Activated CD4-positive, alpha-beta T cell treated with anti-CD3 and anti-CD28 coated beads for 4 hours (primary cell): ENCODE data around the gene HEXA.
A peak's percentile ranks its signal among the peaks of the same experiment; 100 is the strongest.
"Not testable (repeated sequence)": the region's sequence is repeated elsewhere in the genome, so short reads cannot be mapped to it uniquely, and the experiment has no call there.

Experiments
- DNase-seq, 2 donors: peaks; one replicate each; pipeline ENCODE4 v3.0.0-alpha.2; 2020

HEXA gene

DNA sequence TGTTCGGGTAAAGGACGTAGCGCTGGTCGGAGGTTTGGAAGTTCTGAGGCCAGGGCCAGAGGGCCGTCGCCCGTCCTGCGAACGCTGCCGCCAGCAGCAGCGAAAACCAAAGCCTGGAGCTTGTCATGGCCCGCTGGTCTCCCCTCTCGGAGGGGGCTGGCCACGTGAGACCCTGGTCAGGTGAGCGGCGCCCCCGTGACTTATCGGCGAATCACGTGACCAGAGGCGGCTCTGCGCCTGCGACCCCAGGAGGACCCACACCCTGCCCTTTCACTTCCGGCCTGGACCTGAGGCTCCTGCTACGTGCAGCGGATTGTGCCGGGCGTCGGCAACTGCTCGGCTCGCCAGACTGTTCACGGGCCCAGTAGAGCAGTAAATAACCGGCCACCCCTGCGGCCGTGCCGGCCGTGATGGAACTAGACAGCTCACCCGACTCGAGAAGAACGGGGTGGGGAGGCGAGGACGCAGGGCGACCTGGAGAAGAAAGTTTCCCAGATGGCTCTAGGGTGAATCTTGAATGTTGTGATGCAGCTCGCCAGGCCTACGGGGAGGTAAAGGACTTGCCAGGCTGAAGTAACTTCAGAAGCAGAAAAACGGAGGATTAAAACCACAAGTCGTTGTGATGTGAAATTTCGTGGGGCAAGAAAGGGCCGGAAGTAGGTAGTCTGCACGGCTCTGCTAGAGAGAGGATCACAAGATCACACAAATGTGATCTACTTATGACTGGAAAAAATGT lies at the start of gene HEXA:
TSS of gene HEXA (minus strand) at position 169 of the 736 bp plus-strand sequence. CDS start at position 127, 42 bp downstream.
- peak; percentile 82 to 89 for DNase-seq

DNA sequence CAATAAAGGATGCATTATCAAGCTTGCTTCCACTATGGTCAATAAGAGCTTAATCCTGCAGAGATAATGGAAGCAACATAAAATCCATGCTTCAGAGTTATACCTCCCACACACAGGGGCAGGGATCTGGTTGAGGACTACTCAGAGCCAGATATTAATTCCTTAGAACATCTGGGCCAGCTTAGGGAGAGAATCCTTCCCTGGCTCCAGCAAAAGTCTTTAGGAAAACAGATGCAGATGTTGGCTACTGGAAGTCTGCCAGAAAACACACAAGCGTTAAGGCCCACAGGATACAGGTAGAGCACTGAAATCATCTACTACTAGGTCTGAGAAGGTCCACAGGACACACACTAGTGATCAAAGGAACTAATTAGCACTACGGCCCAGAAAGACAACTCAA lies 47.4 kb upstream of the HEXA start:
- DNase-seq, result no peak

- no peak for DNase-seq
Measured at GRCh38 chr15:72421484-72421883, 45.7 kb upstream of the HEXA start.

DNA sequence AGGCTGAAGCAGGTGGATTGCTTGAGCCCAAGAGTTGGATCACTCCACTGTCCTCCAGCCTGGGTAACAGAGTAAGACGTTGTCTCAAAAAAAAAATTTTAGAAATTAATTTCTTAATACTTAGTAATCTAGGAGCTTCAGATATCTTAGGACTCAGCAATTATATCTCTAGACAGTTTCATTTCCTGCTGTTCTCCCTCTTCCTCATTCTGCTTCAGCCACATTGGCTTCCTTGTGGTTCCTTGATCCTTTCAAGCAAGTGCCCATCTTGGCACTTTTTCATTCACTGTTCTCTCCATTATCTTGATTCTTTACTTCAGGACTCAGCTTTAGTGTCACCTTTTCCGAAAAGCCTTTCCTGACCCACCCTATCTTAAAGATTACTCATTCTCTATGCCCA lies 44.8 kb upstream of the HEXA start:
- DNase-seq, result no peak

DNA sequence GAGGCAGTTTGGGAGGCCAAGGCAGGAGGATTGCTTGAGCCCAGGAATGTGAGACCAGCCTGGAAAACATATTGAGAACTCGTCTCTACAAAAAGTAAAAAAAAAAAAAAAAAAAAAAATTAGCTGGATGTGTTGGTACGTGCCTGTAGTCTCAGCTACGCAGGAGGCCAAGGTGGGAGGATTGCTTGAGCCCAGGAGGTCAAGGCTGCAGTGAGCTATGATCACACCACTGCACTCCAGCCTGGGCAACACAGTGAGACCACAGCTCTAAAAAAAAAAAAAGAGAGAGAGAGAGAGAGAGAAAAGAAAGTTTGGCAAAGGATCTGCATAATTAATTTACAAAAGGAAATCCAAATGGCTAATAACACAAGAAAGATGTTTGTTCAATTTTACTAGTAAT lies 44.0 kb upstream of the HEXA start:
- DNase-seq, result not testable (repeated sequence)

DNA sequence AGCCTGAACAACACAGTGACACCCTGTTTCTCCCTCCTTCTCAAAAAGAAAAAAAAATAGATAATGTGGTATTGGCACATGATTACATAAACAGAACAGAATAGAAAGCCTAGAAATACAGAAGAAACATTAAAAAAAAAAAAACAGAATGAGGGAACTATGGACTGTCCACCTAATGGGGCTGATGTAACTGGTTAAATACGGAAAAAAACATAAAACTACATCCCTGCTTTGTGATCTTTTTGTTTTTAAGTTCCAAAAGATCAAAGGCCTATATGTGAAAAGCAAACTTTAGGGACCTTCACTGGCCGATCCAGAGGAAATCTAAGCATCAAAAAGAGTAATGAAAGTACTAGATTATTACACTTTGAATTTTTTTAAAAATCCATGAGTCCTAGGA lies 39.5 kb upstream of the HEXA start:
- DNase-seq, result no peak

DNA sequence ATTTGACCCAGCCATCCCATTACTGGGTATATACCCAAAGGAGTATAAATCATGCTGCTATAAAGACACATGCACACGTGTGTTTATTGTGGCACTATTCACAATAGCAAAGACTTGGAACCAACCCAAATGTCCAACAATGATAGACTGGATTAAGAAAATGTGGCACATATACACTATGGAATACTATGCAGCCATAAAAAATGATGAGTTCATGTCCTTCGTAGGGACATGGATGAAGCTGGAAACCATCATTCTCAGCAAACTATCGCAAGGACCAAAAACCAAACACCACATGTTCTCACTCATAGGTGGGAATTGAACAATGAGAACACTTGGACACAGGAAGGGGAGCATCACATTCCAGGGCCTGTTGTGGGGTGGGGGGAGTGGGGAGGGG lies 37.5 kb upstream of the HEXA start:
- not testable (repeated sequence) for DNase-seq

- no peak for DNase-seq
Measured at GRCh38 chr15:72411544-72411943, 35.7 kb upstream of the HEXA start.

- DNase-seq, result no peak
Measured at GRCh38 chr15:72411111-72411510, 35.3 kb upstream of the HEXA start.

DNA sequence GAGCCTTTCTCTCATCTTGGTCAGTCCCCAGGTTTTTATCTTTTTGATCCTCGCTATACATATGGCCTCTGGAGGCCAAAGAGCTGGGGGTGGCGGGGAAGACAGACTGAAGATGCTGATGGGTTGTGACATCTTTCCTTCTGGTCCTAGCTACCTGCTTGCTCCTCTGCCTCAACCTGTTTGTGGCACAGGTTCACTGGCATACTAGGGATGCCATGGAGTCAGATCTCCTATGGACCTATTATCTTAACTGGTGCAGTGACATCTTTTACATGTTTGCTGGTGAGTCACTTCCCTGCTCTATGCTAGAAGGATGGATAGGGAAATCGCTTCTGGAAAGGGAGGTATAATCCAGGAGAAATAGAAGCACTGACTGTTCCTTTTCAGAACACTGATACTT lies 31.1 kb upstream of the HEXA start:
- DNase-seq, result no peak

GRCh38 chr15:72404841-72405240 lies 29.0 kb upstream of the HEXA start:
- DNase-seq, result no peak

DNA sequence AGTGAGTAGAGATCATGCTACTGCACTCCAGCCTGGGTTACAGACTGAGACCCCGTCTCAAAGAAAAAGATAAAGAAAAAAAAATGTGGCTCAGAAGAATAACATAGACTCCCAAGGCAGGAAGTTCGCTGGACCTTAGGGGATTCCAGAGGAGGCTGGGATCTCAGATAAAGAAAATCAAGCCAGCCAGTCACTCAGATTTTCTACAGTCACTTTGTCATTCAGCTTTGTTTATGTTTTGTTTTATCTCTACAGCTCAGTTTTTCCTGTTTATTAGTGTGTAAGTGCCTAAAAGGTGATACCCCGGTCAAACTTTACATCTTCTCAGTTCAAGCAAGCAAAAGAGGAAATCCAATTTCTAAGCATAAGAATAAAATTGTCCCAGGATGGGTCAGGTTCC lies 28.5 kb upstream of the HEXA start:
- no peak for DNase-seq

- no peak for DNase-seq
Measured at GRCh38 chr15:72402726-72403125, 26.9 kb upstream of the HEXA start.

GRCh38 chr15:72398648-72399047 lies 22.8 kb upstream of the HEXA start:
- no peak for DNase-seq

- no peak for DNase-seq
Measured at GRCh38 chr15:72397796-72398588, 22.2 kb upstream of the HEXA start, which contains the start of gene TMEM202. TMEM202 (plus strand) TSS chr15:72398305; CDS start chr15:72398327, 22 bp downstream.

DNA sequence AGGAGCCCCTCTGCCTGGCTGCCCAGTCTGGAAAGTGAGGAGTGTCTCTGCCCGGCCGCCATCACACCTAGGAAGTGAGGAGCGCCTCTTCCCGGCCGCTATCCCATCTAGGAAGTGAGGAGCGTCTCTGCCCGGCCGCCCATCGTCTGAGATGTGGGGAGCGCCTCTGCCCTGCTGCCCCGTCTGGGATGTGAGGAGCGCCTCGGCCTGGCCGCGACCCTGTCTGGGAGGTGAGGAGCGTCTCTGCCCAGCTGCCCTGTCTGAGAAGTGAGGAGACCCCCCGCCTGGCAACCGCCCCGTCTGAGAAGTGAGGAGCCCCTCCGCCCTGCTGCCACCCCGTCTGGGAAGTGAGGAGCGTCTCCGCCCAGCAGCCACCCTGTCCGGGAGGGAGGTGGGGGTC lies 20.5 kb upstream of the HEXA start:
- not testable (repeated sequence) for DNase-seq

DNA sequence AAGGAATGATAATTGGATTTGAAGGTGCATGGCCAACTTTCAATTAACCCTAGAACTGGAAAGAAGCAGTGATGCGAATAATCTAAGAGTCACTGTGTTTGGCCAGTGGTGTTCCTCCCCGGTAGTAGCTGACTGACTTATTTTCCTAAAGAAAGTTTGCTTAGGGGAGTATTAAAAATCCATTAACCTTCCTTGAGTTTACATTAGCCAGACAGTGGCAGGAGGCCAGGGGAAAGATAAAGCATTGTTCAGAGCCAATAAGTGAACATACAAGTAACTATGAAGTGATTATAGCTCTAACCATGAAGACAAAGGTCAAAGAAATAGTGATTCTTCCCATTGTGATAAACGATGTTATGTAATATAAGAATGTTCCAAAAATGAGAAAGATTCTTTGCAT lies 13.4 kb upstream of the HEXA start:
- no peak for DNase-seq

DNA sequence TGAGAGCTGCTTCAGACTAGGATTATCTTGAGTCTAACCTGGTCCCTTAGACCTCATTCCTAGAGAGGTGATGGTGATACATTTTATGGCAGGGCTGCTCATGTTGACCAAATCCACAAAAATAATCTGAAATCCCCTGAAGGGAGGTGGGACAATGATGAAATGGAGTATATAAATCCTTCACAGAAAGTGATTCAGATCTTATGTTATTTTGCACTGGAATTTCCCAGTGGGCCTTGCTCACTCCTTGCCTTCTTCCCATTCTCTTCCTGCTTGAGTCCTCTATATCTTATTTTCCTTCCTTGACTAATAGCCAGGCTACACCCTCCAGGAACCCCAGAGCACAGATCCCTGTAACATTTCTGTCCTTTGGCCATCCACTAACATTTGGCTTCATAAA lies 11.9 kb upstream of the HEXA start:
- DNase-seq, result no peak

- DNase-seq, result no peak
Measured at GRCh38 chr15:72382146-72382545, 6.3 kb upstream of the HEXA start.

GRCh38 chr15:72380743-72381142 lies 4.9 kb upstream of the HEXA start:
- DNase-seq, result no peak

- no peak for DNase-seq
Measured at GRCh38 chr15:72379856-72380430, 4.1 kb upstream of the HEXA start.

- DNase-seq, result not testable (repeated sequence)
Measured at GRCh38 chr15:72379106-72379505, 3.3 kb upstream of the HEXA start.

- DNase-seq, result no peak
Measured at GRCh38 chr15:72377331-72377730, 1.5 kb upstream of the HEXA start.

- DNase-seq, result peak in 1 of 2 donors; percentile 47
Measured at GRCh38 chr15:72375501-72375845, 341 bp downstream of the HEXA start.
